EH (cell line): ENCODE results near the gene AGAP2.

Experiments
- DNase-seq: peaks from one replicate; pipeline ENCODE4 v3.0.0-alpha.2; 2015; ENCODE audit warnings: low read depth

Gene AGAP2

DNA sequence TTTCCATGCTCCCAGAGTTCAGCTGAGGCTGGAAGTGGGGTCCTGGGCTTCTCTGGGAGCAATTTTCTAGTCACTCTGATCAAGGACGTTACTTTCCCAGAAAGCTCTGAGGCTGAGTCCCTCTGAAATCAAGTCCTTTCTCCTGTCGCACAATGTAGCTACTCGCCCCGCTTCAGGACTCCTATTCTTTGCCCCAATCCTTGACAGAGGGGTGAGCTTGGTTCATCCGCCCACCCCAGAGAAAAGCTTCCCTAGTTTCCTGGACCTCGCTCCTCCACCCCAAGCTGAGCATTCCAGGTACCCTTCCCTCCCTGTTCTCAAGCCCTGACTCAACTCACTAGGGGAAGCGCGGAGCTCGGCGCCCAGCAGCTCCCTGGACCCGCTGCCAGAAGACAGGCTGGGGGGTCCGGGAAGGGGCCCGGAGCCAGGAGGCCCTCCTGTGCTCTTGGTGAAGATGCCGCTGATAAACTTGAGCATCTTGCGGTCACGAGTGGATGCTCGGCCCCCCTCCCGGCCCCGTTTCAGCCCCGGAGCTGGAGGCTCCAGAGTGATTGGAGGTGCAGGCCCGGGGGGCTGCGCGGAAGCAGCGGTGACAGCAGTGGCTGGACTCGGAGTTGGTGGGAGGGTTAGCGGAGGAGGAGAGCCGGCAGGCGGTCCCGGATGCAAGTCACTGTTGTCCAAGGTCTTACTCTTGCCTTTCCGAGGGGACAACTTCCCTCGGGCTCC is 1.6 kb downstream of the AGAP2 start:
- DNase-seq, result no peak

DNA sequence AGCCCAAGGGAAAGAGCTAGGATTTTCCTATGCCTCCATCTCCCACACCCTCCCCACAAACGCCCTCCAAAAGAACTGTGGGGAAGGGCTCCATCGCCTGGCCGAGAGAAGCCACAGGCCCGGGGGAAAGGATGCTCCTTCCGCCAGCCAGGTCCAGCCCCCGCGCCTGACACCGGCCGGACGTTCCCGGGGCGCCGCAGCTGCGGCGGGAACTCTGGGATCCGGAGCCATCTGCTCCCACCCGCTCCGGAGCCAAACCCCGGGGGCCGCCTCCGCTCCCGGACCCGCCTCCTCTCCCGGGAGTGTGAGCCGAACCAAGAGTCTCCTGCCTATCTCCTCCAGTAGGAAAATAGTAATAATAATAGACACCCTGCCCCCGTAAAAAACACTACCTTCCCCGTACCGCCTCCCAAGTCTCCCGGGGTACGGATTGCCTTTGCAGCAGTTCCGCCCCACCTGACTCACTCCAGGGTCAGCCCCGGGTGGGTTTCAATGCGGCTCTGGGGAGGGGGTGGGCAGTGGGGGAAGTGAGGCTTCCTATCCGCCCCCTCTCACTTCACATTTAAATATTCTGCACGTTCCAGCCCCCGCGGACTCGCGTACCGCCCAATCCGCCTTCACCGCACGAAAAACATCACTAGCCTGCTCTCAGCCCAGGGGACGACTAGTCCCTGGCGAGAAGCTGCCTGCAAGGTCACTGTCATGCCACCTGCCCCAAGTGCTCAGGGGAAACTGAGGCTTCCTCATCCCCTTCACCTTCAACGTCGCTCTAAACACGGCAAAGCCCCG is 2.4 kb downstream of the AGAP2 start:
- DNase-seq, result peak; percentile 60

DNA sequence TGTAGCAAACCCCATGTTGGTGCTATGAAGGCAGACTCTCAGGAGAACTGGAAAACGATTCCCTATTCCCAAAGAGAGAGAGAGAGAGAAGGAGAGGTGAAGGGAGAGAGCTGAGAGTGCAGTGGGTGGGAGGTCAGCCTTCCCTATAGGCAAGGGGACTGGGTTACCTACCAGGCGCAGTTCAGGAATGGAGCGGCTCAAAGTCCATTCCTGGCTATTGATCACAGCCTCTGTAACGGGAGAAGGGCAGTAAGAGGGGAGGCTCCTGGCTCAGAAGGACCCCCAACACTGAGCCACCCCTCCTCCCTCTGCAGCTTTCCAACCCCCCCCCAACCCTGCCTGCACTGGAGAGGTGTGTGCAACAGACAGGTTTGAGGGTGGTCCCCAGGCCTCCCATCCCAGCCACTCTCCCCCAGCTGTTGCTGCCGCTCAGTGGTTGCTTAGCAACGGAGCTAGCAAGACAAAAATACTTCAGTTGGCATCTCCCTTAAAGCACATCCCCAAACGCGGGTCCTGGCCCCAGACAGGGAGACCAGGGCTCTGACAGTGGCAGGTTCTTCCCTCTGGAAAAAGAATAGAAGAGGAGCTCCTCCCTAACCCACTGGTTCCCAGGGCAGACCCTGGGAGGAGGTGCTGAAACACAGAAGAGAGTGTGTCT is 3.2 kb downstream of the AGAP2 start:
- peak; percentile 35 for DNase-seq

DNA sequence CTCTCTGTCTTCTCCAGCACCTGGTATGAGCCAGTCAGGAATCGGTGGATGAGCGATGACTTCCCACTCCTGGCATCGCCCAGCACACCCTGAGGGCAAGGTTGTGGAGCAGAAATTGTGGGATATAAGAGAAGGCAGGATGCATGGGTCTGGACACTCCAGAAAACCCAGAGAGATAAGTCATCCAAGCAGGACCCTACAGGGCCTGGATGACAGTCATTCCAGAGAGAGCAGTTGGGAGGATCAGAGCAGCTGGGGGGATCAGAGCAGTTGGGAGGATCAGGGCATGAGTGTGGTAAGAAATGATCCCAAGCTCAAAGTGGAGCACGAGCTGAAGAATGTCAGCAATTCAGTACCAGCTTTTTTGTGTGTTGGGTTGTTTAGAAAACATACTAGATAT is 4.0 kb downstream of the AGAP2 start:
- peak; percentile 77 for DNase-seq

DNA sequence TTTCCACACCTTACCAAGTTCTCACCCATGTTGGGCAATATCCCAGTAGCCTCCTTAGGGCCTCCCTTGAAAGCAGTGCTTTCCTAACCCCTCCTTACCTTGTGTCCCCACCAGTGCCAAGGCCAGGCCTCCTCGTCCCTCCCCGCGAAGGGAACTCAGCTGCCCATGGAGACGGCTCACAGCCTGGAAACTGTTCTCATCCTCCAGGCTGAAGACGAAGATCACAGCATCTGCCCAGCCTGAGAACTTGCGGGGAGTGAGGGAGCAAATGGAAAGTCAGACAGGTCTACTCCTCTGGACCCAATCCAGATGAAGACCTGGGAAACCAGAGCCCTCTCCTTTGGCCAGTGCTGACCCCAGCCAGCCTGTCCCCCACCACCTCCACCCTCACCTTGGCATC is 4.6 kb downstream of the AGAP2 start:
- no peak for DNase-seq

DNA sequence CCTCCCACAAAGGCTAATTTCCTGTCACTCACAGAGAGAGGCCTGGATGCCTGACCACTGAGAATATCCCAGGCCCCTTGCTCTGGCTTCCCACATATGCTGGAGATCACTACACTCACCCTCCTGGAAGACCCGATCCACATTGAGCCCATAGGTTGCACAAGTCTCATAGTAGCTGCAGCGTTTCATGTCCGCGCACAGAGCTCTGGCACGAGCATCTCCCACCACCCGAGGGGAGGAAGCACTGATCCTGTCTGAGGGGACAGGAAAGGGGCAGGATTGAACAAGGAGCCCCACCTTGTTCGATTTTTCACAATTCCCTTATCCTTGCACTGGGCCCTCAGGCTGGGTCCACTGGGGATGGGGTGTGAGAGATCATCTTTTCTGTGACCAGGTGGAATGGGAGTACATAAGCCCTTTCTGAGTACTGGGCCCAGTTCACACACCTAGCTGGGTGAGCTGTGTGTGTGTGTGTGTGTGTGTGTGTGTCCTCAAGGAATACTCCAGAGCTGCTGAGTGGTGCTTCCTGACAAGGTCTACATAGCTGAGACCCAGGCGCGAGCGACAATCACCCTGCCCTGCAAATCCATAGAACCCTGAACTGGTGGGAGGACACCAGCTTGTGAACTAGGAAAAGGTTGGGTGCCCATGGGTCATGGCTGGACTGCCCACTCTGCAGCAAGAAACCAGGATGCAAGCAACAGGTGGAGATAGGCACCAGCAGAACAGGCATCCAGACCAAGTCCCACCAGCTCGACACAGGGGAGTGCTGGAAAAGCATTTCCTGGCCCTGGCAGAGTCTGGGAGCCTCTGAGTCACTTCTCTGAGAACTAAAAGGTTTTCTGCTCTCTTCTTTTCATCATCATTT is 5.6 kb downstream of the AGAP2 start:
- DNase-seq, result no peak

DNA sequence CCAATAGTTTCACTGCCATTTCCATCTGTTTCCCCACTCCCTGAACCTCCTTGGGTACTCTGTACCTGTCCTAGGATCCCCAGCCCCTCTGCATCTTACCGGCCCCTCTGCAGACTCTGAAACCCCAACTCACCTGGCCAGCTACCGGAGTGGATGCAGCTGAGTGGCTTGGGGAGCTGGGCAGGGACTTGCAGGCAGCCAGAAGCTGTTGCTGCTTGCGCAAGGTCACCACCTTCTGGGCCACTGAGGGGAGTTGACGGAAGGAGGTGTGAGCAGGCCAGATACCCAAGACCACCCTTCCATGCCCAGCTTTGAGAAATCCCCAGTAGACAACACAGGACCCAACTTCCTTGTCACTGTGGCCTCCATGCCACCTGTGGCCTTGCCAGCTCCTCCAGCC is 6.3 kb downstream of the AGAP2 start:
- no peak for DNase-seq

DNA sequence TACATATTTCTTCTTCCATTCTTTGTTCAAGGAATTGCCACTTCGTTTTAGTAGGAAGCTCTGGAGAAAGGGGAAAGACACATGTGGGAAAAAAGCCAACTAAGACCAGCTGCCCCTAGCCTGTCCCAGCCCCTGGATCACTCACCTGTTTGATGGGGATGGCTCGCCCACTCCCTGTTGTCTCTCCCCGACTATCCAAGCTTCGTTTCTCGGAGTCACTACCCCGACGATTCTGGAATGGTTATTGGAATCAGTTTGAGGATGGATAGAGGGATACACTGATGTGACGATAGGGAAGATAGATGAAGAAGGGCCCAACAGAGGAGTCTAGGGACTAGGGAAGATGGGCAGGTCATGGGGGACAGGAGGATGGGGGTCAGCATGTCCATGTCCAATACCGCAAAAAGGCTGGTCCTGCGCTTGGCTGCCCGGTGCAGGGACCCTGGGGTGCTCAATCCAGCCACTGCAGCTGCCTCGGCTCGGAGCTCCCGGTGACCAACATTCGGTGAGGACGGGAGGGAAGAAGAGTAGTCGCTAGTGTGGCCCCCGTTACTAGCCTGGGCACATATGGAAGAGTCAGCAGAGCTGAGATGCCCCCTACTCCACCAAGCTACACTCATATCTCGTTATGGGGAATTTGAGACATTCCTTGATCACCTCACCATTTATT is 7.0 kb downstream of the AGAP2 start:
- DNase-seq, result no peak

DNA sequence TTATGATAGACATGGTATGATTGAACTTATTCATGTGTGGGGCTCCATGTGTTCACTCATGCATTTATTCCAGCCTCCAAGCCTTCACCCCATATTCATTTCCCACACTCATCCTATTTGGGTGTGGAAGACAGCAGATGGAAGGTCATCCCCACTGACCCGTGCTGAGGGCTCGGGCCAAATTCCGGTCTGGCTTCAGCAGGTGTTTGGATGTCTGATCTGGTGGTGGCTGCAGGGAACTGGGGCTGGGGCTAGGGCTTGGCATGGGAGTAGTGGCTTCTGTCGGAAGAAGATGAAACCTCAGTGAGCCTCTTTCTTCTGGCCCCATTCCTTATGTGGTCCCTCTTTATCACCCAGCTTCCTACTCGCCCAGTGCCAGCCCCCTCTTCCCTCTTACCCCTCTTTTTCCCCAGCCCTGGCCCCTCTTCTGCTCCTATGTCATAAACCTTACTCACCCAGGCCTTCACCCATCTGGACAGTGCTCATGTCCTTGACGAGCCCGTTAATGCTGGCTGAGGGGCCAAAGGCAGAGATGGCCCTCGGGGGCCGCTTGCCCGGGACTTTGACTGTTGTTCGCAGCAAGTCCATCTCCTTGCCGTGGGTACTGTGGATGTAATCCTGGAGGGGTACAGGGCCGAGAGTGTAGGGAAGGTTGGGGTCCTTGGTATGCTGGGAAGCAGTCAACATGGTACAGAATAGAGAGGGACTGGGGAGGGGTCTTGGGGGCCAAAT is 8.0 kb downstream of the AGAP2 start:
- DNase-seq, result no peak

DNA sequence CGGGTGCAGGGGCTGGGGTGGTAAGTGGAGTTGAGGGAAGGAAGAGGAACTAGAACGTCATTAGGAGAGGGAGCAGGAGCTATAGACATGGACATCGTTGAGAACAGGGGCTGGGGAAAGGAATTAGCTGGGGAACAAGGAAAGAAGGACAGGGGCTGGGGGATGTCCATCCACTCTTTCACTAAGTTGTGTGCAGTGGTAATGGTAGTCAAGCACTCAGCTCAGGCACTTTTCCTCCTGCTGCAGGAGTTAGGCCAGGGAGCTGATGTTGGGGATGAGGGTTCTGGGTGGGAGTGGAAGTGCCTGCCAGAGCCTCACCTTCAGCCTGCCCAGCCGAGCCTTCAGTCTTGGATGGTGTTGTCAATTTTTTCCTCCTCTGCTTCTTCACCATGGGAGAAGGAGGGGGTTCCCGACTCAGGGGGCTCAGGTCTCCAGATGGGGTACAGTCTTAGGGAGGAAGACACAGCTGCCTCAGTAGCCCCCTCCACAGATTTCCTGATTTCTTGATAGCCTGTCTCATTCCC is 9.2 kb downstream of the AGAP2 start:
- DNase-seq, result no peak

DNA sequence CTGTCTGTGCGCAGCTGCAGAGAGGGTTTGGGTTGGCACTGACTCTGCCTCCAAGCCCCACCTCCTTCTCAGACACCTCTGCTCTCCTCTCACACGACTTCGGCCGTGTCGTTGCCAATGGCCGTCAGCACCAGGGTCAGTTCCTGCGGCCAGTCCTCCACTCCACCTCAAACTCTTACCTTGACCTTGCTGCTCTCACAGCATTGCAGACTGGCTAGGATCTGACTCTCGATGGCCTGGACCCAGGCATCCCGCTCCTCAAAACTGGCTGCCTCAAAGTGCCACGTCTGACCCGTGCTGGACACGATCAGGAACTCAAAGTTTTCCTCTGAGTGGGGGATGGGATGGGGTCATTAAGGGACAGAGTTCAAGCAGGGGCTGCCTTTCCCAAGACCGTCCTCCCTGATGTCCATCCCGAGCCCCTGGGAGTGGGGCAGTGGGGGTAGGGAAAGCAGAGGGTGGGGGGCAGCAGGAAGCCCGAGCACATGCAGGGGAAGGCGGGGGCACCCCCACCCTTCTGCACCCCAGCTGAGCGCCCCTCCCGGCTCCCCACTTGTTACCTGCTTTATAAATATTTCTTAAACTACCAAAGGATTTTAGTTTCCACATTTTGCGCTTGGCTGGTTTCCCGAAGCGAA is 10.7 kb downstream of the AGAP2 start:
- no peak for DNase-seq

DNA sequence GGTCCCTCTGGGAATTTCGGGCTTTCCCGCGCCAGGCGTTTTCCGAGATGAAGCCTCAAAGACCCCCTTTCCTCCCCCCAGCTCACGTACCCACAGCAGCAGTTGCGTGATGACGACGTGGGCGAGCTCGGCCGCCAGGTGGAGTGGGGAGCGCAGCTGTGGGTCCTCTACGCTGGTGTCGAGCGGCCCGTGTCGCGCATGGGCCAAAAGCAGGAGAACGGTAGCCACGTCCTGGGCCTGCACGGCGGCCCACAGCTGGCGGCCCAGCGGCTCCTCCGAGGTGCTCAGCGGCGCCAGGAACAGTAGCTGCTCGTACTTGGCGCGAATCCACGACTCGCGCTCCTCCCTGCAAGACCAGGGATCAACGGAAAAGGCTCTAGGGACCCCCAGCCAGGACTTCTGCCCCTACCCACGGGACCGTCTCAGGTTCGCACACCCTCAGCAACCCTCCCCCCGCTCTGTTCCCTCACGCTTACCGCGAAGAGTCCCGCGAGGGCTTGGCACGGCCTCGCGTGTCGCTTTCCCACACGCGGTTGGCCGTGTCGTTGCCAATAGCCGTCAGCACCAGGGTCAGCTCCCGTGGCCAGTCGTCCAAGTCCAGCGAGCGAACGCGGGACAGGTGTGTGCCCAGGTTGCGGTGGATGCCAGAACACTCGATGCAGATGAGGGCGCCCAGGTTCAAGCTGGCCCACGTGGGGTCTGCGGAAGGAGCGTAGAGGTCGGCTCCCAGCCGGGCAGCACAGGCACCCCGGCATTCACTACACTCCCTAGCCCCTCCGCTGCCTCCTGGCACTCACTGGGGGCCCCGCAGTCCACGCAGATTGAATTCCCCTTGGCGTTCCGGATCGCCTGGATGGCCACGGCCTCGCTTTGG is 11.4 kb downstream of the AGAP2 start:
- peak; percentile 25 for DNase-seq

DNA sequence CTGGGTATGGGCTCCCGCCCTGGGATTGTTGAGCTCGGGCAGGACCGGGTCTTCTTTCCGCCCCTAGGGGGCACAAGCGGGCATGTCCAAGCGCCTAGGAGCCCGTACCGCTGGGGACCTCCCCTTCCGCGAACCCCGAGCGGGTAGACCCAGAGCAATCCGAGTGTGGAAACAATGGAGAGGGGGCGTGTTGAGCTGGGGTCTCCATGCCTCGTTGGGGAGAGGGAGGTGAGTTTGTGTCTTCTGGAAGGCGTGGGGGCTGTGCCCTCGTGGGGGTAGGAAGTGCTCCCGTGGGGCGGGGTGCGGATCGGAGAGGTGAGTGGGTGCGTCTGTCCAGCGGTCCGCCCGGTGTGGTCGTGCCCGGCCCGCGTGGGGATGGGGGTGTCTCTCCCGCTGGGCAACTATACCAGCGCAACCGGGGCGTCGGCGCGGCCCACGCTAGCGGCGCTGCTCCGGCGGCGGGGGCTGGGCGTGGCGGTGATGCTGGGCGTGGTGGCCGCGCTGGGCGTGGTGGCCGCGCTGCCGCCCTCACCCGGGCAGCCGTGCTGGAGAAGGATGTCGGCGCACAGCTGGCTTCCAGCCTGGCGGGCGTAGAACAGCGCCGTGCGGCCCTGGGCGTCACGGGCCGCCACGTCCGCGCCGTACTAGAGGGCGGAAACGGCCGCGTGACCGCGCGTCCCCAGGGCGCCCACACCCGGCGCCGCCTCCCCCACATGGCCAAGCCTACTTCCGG is 12.2 kb downstream of the AGAP2 start:
- peak; percentile 90 for DNase-seq

DNA sequence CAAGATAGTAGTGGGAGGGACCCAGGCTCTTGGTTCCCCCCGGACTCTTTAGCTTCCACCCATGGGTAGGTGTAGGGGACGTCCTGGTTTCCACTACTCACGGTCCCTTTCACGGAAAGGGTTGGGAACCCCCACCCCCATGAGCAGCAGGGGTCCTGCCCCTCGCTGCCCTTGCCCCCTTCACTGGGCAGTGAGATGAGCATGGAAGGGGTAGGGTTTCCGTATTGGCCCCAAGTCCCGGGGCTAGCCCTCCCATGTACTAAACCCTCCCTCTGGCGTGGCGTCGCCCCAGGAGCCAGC is 12.7 kb downstream of the AGAP2 start:
- DNase-seq, result no peak

DNA sequence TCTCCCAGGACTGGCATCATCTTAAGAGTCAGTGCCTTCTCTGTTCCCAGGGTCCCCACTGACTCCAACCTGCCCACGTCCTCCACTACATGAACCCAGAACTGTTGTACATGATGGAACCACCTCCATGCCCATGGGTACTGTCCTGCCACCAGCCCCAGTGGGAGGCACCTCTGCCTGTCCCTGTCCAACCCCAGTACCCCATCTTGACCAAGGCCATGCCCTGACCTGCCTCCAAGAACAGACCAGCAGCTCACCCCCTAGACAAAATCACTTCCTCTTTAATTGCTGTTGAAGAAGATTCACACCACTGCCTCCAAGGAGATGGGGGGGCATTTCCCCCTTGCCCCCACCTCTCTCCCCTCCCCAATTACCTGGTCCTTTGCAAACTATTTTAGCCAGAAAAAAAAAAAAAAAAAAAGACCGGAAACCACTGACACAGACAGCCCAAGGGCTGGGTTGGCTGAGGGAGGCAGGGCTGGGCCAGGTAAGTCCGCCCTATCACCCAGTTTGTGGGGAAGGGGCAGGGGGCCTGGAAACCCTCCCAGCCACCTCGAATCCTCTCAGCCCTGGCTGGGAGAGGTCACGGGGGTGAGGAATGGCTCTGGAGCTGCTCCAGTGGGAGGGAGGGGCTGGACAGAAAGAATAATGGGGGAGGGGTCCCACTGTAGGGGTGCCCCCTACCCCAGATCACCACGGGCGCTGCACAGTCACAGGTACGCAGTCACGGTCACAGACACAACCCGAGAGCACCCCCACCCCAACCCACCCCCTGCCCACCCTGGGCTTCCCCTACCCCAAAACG is 13.4 kb downstream of the AGAP2 start:
- no peak for DNase-seq

DNA sequence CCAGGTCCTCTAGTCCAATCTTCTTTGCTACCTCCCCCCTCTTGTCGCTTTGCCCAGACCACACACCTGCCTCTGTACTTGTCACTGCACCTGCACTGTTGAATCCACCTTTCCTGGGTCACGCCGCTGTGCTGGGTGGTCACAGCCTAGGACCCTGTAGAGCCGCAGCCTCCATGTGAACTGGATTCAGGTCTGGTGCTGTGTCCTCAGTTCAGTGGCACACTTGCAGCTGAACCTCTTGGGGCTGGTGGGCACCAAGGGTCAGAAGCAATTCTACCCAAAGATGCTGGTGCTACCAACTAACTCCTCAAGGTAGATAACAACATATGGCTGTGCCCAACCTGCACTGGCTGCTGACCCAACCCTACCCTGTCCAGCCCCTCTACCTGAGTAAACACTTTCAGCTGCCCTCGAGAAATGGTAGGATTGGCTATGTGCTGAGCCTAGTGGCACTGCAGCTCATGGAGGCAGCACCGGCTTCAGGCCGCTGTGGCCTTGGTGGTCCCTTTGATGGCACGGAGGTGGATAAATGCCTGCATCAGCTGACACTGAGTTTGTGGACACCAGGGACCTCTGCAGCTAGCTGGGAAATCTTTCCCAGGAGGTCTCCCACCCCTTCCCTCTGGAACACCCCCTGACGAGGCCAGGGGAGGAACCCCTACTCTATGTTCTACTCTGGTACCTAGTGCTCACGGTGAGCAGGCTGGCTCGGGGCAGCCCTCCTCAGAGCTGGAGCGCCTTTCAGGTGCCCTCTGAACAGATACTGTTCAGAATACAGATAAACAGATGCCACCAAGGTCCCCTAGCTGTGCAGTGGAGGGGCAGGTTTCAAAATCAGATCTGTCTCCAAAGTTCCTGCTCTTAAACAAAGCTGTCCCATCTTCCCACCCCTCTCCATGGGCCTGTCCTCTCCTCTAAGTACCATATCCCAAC is 14.3 kb downstream of the AGAP2 start:
- no peak for DNase-seq

DNA sequence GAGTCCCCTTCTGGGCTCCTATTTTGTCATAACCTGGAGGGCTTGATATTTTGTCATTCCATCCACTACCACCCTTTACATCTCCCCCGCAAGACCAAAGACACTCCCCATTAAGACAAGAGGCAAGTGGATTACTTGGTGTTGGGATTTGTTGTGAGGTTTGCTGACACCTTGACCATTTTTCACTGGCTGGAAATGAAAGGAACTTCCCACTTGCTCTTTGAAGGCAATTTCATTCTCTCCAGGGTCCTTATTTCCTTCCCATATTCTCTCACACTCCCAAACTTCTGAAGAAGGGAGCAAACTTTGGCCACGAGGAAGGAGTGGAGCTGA is 14.9 kb downstream of the AGAP2 start:
- no peak for DNase-seq
